CD4-positive, alpha-beta T cell treated with Interleukin-10 for 1 hour (primary cell): ENCODE results near the gene ZNF438.
"Not testable (repeated sequence)": the region's sequence is repeated elsewhere in the genome, so short reads cannot be mapped to it uniquely, and the experiment has no call there.

Experiments
- DNase-seq: peaks from one replicate; pipeline ENCODE4 v3.0.0-alpha.2; 2020

Gene ZNF438, protein sequence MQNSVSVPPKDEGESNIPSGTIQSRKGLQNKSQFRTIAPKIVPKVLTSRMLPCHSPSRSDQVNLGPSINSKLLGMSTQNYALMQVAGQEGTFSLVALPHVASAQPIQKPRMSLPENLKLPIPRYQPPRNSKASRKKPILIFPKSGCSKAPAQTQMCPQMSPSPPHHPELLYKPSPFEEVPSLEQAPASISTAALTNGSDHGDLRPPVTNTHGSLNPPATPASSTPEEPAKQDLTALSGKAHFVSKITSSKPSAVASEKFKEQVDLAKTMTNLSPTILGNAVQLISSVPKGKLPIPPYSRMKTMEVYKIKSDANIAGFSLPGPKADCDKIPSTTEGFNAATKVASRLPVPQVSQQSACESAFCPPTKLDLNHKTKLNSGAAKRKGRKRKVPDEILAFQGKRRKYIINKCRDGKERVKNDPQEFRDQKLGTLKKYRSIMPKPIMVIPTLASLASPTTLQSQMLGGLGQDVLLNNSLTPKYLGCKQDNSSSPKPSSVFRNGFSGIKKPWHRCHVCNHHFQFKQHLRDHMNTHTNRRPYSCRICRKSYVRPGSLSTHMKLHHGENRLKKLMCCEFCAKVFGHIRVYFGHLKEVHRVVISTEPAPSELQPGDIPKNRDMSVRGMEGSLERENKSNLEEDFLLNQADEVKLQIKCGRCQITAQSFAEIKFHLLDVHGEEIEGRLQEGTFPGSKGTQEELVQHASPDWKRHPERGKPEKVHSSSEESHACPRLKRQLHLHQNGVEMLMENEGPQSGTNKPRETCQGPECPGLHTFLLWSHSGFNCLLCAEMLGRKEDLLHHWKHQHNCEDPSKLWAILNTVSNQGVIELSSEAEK

DNA sequence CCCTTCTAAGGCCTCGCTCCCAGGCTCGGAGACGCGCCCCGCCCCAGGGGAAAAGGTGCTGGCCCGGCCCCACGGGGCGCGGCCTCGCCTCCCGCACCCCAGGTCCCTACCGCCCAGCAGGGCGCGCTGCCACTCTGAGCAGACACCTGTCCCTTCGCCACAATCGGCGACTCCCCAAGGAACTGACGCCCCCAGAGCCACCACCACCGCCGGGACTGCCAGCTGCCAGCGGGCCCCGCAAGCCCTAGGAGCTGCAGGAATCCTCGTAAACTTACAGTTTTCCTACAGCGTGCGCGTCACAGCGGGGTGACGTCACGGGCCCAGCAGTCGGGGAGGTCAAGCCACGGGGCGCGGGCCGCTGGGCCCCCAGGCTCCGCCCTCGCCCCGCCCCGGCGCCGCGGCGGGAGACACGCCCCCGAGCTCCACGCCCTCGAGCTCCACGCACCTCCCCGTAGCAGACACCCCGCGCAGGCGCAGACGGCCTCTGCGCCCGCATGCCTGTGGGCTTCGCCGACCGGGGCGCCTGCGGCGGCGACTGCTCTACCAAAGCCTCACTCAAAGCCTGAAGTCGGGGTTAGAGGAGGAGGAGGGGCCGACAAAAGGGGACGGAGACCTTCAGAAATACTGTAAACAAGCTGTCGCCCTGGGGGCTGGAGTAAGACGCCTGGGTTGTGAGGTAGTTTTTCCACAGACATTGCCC is at the start of gene ZNF438:
ZNF438 (minus strand) TSS at position 308 of the 700 bp plus-strand sequence. CDS start 154,831 bp downstream, outside the sequence.
- peak; percentile 95 for DNase-seq

DNA sequence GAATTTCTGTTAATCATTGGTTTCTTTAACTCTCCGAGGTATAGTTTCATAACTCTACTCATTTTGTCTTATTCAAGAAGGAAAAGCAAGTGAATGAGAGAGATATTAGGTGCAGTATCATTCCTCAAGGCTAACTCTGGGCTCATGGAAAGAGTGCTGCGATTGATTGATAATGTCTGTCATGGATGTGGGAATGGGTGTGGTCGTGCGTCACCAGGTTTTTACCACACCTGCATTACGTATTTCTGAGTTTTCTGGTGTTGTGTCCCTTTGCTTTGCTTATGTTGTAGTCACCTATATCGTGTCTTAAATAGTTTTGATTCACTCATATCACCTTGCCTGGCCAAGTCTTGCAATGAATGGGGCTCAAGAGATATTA is 44.9 kb upstream of the ZNF438 start:
- DNase-seq: no peak

DNA sequence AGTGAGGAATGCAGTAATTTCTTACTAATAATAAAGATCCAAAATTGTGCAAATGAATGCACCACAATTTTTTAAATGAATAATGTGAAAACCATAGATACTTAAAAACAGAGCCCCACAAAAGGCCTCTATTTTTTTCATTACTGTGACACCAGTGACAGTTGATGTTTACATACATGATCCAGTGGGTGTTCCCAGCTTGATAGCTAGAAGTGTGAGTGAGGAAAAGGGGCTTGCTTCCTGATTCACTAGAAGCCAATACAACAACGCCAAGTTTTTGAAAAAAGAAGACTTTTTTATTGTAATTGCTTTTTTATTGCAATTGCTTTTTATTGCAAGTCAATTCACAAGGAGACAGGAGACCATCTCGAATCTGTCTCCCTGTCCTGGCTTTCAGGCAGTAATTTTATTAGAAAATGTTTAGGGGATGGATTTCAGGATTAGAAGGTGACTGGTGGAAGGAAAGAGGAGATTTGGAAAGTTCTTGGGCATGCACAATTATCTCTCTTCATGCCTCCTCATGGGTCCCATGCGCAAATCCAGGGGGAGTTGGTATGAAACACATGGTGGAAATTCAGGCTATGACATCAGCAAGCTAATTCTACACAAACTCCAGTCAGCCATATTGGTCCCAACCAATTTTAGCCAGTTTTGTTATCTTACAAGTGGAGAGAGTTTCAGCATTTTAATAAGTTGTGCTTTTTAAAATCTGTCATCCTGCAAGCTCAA is 44.4 kb upstream of the ZNF438 start:
- no peak for DNase-seq

DNA sequence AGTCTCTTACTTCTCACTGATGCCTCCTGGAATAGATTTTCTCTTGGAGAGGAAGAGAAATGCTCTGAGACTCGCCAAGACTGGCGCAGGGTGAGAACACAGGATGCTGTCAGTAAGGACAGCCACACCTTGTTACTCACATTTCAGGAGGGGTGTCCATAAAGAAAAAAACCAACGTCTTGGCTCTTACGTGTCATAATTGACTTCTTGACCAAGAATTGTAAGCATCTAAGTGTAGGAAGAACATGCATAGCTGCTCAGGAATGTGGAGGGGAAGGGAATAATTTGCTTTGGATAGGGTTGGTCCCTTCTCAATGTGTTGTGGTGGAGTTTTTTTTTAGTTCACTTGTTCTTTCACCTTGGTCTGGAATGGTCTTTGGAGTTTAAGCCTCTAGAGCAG is 43.8 kb upstream of the ZNF438 start:
- no peak for DNase-seq

DNA sequence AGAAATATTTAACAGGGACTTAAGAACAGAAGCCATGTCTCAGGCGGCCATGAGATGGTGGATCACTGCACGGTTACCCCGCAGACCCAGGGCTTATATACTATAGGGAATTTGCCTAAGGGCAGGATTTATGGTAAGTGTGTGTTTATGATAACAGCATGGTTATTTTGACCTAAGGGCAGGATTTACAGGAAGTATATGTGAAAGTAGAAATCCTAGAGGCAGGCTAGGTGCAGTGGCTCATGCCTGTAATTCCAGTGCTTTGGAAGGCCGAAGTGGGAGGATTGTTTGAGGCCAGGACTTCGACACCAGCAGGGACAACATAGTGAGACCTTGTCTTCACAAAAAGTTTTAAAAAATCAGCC is 43.0 kb upstream of the ZNF438 start:
- DNase-seq: no peak

DNA sequence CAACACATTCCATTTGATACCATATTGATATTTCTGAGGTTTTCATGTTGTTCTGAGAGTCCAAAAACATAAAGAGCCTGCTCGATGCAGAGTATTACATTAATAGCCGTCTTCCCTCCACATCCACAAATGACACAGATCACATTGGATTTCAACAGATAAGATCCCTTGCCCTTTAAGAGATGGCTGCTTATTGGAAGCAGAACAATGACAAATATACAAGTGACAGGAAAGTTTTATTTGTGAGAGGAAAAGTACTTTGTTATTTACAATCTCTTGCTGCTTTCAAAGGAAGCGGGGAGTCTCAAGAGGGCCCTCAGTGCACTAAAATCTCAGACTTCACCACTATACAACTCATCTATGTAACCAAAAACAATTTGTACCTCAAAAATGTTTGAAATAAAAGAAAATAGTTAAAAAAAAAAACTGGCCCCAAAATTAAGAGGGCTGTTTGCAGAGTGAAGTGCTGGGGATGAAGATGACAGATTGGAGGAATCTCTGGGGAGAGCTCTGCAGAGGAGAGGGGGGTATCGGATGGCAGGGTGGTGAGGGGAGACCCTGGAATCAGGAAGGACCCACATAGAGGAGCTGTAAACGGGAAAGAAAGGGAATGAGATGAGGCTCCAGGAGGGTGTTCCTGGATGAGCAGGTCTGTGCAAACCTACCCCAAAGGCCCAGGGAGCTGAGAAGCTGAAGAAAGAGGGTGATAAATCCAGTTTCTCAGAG is 42.5 kb upstream of the ZNF438 start:
- no peak for DNase-seq

DNA sequence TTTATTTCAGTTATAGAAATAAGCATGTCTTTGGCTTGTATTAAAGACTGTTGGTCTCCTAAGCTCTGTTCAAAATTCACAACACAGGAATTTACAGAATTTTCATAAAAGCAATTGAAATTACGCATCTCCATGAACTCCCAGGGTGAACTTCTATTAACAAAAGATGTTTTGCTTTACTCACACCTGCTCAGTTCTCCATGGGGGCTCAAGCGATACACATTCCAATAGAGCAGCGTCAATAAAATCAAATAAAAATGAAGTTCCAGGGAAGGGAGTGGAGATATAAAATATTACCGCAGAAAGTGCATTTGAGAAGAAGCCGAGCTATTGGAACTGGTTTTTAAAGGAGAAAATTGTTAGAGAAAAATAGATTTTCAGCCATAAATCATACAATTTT is 41.5 kb upstream of the ZNF438 start:
- DNase-seq: no peak

DNA sequence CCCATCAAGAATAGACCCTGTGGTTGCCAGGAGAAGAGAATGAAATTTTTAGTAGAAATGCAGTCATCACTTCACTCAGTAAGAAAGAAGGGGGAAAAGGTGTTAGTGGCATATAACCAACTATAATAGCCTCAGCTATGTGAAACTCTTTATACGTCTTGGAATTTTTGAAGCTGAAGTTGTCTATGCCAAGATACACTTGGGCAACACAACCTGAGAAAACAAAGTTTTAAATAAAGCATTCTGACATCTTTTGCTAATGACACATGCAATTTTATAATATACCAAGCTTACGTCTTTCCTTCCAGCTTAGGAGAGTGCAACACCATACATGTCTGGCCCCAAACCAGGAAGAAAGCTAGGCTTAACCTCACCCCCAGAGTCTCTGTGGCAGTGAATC is 40.8 kb upstream of the ZNF438 start:
- no peak for DNase-seq

DNA sequence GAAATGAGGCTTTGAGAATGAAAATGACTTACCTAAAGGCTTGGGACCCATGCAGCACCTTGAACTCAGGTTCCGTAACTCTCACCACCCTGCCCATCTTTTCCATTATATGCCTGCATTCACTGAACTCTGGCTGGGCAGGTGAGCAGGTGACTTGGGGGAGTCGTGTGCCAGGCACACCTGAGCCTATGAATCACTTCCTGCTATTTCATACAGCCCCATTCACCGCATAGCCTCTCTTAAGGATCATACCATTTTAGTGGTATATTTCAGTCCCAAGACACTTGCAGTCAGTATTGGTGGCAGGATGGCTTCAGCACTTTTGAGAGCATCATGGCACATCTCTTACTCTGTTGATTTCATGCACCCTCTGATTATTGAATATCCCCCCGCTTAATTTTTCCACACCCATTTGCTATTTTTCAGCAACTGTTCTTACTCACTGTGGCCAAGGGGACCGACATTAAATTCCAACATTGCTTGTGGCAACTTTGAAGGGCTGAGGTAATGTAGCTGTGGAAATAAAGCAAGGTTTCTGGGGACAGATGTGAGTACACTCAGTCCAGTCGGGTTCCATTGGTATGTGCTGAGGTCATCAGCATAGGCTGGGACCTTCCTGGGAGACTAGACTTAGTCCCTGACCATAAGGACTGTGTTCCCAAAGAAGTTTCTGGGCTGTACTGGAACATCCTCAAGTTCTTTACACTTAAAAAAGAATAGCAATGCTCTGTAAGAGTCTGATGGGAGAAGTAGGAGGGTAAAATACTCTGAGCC is 39.8 kb upstream of the ZNF438 start:
- DNase-seq: no peak

DNA sequence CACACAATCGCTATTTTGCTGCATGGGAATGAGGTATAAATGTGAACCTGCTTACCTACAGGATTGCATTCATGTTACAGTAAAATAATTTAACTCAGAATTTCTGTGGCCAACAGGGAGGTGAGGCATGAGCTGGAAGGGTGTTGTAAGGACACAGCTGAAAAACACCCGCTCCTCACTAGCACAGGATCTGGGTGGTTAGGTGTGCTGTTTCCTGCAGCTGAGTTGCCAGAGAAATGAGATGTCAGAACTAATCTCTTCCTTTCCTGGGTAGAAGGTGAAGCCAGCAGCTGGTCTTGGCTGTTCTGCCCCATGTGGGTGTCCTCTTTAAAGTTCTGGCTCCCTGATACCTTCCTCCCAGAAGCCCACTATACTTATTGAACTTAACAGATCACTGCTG is 39.0 kb upstream of the ZNF438 start:
- DNase-seq: no peak

DNA sequence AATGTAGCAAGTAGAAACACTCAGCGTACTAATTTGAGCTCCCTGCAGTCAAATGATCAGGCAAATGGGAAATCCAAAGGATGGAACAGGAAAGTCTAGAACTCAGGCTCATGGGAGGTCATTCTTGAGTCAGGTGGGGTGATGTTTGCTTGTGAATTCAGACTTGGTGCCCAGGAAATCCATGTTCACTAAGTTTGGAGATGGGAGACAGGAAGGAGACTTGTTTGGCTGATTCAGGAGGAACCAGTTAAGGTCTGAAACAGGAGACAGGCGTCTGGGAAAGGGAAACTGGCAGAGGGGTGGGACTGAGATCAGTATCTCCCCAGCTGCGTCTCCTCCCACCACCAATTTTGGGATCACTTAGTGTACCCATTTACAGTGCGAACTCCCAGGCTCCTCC is 38.4 kb upstream of the ZNF438 start:
- DNase-seq: no peak

DNA sequence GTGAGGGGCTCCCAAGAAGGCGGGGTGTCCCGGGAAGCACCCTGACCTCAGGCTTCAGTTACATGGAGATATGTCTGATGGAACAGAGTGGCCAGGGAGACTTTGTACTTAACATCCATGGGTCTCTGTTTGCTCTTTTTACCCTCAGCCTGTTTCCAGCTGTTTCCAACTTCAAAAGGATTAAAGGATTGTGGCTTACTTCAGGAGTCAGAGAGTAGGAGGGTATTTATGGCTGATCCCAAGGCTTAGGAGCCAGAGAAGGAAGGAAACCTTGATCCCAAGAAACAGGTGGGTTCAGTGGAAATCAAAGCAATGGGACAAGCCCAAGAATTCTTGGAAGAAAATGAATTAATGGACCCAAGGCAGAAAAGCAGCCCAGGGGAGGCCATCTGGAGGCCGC is 37.7 kb upstream of the ZNF438 start:
- no peak for DNase-seq

DNA sequence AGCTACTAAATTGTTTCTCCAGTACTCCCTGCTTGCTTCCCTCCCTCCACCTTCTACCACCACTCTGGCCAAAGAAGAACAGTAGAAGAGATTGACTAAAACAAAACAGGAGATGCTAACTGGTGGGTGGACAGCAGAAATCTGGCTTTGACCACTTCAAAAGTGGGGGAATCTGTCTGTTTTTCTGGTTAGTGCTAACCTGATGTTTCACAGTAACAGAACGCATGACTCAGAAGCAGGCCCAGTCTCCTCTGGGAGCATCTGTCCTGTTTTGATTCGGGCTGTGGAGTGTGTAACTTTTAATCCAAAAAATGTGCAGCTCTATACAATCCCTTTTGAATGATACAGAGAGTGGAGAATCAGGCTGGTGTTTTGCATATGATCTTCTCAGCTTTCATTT is 32.7 kb upstream of the ZNF438 start:
- no peak for DNase-seq

DNA sequence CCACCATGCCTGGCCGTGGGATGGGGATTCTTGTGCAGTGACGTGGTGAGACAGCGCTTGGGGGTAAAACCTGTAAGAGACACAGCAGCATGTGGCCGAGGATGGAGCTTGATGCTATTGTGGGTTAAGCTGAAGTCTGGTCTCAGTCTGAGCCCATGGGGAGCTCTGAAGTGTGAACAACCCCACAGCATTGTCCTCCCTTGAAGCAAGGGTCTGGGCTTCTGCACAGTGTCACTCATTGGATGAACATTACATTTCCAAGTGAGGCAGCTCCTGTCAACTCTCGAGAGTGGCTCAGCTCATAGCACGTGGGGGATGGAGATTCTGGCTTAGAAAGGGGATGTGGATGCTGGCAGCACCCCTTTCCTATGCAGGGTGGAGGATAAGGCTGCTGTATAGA is 32.2 kb upstream of the ZNF438 start:
- DNase-seq: no peak

DNA sequence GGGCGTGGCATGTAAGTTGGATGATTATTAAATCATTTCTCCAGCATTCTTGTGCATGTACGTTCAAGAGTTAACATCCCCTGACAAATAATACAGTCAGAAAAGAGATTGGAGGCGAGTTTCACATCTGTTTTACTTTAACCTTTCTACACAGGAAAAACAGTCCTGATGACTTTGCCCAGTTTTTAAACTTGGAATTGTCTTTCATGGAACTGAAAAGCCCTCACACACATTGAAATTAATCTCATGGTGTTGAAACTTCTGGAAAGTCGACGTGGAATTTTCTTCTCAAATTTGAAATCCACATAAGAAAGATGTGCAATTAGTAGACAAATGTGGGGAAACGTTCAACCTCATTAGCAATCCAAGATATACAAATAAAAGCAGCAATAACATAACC is 31.2 kb upstream of the ZNF438 start:
- DNase-seq: no peak

DNA sequence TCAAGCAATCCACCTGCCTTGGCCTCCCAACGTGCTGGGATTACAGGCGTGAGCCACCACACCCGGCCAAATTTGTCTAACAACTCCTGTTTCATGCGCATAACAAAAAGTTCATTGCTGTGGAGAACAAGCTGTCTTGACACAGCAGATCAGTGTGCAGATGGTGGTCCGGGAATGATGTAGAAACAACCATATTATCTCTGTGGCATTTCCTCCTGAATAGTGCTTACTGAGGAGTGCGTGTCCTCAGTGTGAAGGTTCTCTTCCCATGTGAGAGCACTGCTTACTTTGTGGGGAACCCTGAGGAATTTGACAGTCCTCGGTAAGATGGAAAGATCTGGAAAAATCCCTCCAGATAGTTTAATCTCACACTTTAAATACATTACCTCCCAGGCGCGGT is 30.3 kb upstream of the ZNF438 start:
- no peak for DNase-seq

DNA sequence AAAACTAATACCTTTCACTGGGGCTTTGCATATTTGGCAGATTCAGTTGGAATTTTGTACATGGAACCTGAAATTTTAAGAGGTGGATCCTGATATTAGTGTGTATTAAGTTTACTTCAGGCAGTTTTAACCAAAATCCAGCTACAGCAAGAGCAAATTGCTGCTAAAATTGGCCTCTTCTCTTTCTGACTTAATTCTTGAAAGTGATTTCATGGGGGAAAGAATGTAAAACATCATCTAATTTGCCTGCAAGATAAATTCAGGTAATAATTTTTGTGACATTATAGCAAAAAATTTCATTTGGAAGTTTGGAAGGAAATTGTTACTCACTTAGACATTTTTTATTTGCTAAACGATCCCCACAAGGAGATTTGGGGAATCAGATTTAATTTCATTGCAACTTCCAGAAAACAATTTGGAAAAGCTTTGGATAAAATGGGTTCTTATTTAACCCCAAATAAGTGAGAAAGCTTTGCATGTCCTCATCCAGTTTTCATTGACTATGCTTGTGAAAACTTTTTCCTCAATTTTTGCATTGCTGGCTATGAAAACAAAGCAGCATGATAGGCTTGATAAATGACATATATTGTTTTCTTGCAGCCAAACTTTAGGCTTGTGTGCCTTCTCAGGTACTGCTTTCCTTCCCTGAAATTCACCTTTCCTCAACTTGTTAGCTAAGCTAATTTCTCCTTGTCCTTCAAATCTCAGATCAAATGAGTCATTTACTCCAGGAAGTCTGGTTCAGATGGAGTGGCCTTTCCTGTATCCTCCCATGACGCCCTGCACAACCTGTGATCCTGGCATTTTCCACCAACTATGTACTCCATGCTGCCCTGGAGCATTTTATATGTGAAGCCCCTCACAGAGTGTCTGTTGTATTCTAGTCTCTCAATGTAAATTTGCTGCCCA is 27.4 kb upstream of the ZNF438 start:
- no peak for DNase-seq

DNA sequence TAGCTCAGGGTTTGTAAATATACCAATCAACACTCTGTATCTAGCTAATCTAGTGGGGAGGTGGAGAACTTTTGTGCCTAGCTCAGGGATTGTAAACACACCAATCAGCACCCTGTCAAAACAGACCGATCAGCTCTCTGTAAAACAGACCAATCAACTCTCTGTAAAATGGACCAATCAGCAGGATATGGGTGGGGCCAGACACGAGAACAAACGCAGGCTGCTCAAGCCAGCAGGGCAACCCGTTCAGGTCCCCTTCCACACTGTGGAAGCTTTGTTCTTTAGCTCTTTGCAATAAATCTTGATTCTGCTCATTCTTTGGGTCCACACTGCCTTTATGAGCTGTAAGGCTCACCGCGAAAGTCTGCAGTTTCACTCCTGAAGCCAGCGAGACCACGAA is 25.0 kb upstream of the ZNF438 start:
- DNase-seq: not testable (repeated sequence)

DNA sequence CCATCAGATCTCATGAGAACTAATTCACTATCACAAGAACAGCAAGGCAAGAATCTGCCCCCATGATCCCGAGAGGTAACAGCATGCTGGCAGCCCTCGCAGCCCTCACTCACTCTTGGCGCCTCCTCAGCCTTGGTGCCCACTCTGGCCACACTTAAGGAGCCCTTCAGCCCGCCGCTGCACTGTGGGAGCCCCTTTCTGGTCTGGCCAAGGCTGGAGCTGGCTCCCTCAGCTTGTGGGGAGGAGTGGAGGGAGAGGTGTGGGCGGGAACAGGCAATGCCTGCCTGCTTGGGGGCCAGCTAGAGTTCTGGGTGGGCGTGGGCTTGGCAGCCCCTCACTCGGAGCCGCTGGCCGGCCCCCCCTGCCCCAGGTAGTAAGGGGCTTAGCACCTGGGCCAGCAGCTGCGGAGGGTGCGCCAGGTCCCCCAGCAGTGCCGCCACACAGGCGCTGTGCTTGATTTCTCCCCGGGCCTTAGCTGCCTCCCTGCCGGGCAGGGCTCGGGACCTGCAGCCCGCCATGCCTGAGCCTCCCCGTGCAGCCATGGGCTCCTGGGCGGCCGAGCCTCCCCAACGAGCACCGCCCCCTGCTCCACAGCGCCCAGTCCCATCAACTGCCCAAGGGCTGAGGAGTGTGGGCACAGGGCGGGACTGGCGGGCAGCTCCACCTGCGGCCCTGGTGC is 24.0 kb upstream of the ZNF438 start:
- DNase-seq: no peak

DNA sequence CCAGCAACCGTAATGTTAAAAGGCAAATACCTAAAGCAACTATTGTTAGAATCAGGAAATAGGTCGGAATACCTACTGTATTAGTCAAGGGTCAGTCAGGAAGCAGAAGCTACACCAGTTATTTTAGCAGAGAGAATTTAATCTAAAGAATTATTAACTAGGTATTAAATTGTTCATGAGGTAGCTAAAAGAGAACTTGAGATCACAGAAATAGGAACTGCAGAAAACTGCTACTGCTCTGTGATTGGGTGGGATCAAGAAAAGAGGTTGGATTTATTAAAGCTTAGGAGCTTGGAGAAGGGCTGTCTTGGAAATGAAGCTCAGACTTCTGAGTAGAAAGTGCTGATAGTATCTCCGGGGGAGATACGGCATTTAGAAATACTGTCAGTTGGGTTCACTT is 20.0 kb upstream of the ZNF438 start:
- DNase-seq: no peak
